Rectal smooth muscle tissue (tissue), 1 donor: ENCODE data around the gene VPS37B.
"Not testable (repeated sequence)": the region's sequence is repeated elsewhere in the genome, so short reads cannot be mapped to it uniquely, and the experiment has no call there.

ENCODE experiments used
- H3K27ac ChIP-seq: one replicate; pipeline ENCODE4 v1.7.0; 2013; ENCODE audit warnings: low read depth, low read length, inconsistent platforms
- H3K27me3 ChIP-seq: one replicate; pipeline ENCODE4 v1.7.0; 2013; ENCODE audit warnings: low read length; ENCODE audit not compliant: control insufficient read depth, insufficient read depth
- H3K36me3 ChIP-seq: one replicate; pipeline ENCODE4 v1.7.0; 2013; ENCODE audit warnings: low read length; ENCODE audit not compliant: control insufficient read depth, insufficient read depth
- H3K4me1 ChIP-seq: one replicate; pipeline ENCODE4 v1.7.0; 2013; ENCODE audit warnings: low read length; ENCODE audit not compliant: control insufficient read depth, insufficient read depth
- H3K4me3 ChIP-seq: one replicate; pipeline ENCODE4 v1.7.0; 2013; ENCODE audit warnings: low read length
- H3K9ac ChIP-seq: one replicate; pipeline ENCODE4 v1.7.0; 2013; ENCODE audit warnings: low read length

Gene VPS37B

GRCh38 chr12:122896662-122897061, 738 bp upstream of the VPS37B start:
- Histone ChIP-seq H3K4me3 (no peak overlapping the region), H3K36me3 (no peaks in the 10 kb centered on the region), H3K27ac (no peak overlapping the region), H3K27me3 (no peaks in the 10 kb centered on the region), H3K9ac (no peak overlapping the region), H3K4me1 (peaks cover 10% of the 10 kb centered on the region)

- Histone ChIP-seq H3K9ac (peak overlapping the region; percentile 77), H3K4me1 (peaks cover 10% of the 10 kb centered on the region), H3K27ac (peak overlapping the region; percentile 72), H3K27me3 (no peaks in the 10 kb centered on the region), H3K36me3 (no peaks in the 10 kb centered on the region), H3K4me3 (peak overlapping the region; percentile 90)
Observed at GRCh38 chr12:122895320-122895703, 612 bp downstream of the VPS37B start.

DNA sequence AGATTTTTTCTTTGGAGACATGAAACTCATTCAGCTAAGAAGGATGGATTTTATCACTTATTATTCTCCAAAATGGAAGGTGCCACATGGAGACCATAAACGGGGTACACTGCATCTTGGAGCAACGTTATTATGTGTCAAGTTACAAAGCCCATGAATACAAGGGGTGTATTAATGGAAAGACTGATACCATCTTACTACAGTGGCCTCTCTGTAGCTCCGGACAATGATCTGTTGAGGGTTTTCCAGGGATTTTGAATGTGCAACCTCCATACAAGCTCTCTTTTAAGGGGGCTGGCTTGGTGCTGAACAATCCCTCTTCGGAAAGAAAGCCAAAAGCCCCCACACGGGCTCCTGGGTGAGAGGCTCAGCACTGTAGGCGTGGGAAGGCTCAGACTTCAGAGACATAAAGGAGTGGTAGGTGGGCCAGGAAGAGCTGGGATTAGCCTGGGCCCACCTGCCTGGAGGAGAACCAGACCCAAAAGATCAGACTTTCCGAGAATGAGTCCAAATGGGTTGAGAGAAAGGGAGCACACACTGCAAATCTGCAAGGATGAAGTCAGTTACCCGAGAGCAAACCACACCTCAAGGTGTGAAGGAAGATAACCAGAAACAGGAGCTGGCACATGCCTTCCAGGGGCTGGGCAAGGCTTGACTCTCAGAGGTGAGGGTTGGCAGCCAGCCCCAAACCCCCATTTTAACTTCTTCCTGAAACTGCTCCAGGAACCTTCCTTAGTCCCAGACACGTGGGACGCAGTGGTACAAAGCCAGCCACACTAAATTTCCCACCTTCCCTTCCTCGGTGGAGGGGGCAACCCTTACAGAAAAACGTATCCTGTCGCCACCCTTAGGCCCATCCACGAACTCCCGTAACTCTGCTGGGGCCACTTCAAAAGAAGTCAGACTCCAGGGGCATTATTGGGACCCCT, 1.5 kb downstream of the VPS37B start:
- no peaks in the 10 kb centered on the region for H3K36me3 ChIP-seq
- H3K9ac ChIP-seq: peak overlapping the region; percentile 77
- H3K27me3 ChIP-seq: no peaks in the 10 kb centered on the region
- H3K4me3 ChIP-seq: peak overlapping the region; percentile 90
- H3K27ac ChIP-seq: peak overlapping the region; percentile 72
- peaks cover 10% of the 10 kb centered on the region for H3K4me1 ChIP-seq

- H3K4me1 ChIP-seq: peaks cover 10% of the 10 kb centered on the region
- peak overlapping the region; percentile 3 for H3K4me3 ChIP-seq
- no peak overlapping the region for H3K27ac ChIP-seq
- H3K36me3 ChIP-seq: no peaks in the 10 kb centered on the region
- peak overlapping the region; percentile 14 for H3K9ac ChIP-seq
- H3K27me3 ChIP-seq: no peaks in the 10 kb centered on the region
Observed at GRCh38 chr12:122893208-122894153, 2.4 kb downstream of the VPS37B start.

GRCh38 chr12:122892724-122893123, 3.2 kb downstream of the VPS37B start:
- H3K36me3 ChIP-seq, H3K4me3 ChIP-seq, H3K27me3 ChIP-seq, H3K27ac ChIP-seq, H3K4me1 ChIP-seq, H3K9ac ChIP-seq: not testable (repeated sequence)

GRCh38 chr12:122891661-122892525, 4.0 kb downstream of the VPS37B start:
- H3K4me3 ChIP-seq: peak overlapping the region; percentile 44
- H3K27ac ChIP-seq: peak overlapping the region; percentile 18
- no peaks in the 10 kb centered on the region for H3K36me3 ChIP-seq
- no peaks in the 10 kb centered on the region for H3K27me3 ChIP-seq
- peaks cover 10% of the 10 kb centered on the region for H3K4me1 ChIP-seq
- H3K9ac ChIP-seq: no peak overlapping the region

- no peak overlapping the region for H3K9ac ChIP-seq
- H3K36me3 ChIP-seq: no peaks in the 10 kb centered on the region
- no peaks in the 10 kb centered on the region for H3K27me3 ChIP-seq
- no peak overlapping the region for H3K27ac ChIP-seq
- peaks cover 10% of the 10 kb centered on the region for H3K4me1 ChIP-seq
- no peak overlapping the region for H3K4me3 ChIP-seq
Observed at GRCh38 chr12:122889761-122890520, 6.0 kb downstream of the VPS37B start.

- Histone ChIP-seq H3K4me1 (peaks cover 4% of the 10 kb centered on the region), H3K4me3 (peak overlapping the region; percentile 17), H3K36me3 (no peaks in the 10 kb centered on the region), H3K27ac (peak overlapping the region; percentile 10), H3K27me3 (no peaks in the 10 kb centered on the region), H3K9ac (no peak overlapping the region)
Observed at GRCh38 chr12:122888232-122888752, 7.6 kb downstream of the VPS37B start.

DNA sequence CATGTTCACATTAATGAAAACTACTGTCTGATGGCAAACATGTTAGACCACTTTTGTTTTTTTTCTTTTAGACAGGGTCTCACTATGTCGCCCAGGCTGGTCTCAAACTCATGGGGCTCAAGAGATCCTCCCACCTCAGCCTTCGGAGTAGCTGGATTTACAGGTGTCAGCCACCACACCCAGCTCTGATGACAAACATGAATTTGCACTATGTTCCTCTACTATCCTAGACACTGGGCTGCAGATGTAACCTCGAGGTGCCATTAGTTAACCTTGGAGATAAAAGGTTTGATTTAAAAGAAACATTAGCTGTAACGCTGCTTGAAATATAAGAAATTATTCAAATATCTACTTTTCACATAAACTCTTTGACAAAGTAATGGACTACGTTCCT, 8.1 kb downstream of the VPS37B start:
- peak overlapping the region; percentile 18 for H3K4me3 ChIP-seq
- peak overlapping the region; percentile 10 for H3K27ac ChIP-seq
- no peak overlapping the region for H3K9ac ChIP-seq
- H3K36me3 ChIP-seq: no peaks in the 10 kb centered on the region
- no peaks in the 10 kb centered on the region for H3K27me3 ChIP-seq
- peaks cover 4% of the 10 kb centered on the region for H3K4me1 ChIP-seq

GRCh38 chr12:122886851-122887818, 8.8 kb downstream of the VPS37B start:
- Histone ChIP-seq H3K9ac (no peak overlapping the region), H3K4me3 (peak overlapping the region; percentile 18), H3K27me3 (no peaks in the 10 kb centered on the region), H3K36me3 (no peaks in the 10 kb centered on the region), H3K4me1 (peaks cover 1% of the 10 kb centered on the region), H3K27ac (peak overlapping the region; percentile 3)
